GM18907 (cell line): ENCODE data around the gene TBX10.
"Not testable (repeated sequence)": the region's sequence is repeated elsewhere in the genome, so short reads cannot be mapped to it uniquely, and the experiment has no call there.

Experiments used
- ATAC-seq: cut with Tn5 transposase; IDR thresholded peaks from one replicate; pipeline ENCODE4 v1.9.1; 2021; ENCODE audit warnings: mild to moderate bottlenecking, moderate library complexity; ENCODE audit not compliant: unreplicated experiment

TBX10 gene

DNA sequence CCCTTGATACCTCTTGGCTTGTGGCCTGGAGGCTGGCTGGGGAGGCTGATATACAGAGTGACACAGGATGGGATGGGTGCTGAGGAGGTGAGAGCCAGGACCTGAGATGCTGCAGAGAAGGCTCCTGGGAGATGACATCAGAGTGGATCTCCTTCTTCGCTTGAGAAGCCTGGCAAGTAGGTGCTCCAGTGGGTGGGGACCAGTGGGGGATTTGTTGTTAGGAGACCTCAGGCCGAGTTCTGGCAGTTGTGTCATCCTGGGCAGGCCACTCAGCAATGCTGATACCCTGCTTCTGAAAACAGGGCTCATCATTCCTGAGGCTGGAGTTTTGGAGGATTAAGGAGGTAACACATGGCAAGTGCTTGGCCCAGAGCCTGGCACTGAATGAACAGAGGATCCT, 34.7 kb downstream of the TBX10 start:
- ATAC-seq: no peak

DNA sequence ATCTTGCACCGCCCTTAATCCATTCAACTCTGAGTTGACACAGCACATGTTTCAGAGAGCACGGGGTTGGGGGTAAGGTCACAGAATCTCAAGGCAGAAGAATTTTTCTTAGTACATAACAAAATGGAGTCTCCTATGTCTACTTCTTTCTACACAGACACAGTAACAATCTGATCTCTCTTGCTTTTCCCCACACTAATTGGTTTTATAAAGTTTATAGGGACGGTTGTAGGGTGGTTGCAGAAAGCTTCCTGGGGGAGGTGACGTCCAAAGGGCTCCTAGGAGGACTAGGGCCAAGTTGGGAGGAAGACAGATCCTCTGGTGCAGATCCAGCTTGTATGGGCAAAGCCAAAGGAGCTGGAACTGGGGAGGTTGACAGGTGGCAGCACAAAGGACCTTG, 35.4 kb downstream of the TBX10 start:
- ATAC-seq: not testable (repeated sequence)

DNA sequence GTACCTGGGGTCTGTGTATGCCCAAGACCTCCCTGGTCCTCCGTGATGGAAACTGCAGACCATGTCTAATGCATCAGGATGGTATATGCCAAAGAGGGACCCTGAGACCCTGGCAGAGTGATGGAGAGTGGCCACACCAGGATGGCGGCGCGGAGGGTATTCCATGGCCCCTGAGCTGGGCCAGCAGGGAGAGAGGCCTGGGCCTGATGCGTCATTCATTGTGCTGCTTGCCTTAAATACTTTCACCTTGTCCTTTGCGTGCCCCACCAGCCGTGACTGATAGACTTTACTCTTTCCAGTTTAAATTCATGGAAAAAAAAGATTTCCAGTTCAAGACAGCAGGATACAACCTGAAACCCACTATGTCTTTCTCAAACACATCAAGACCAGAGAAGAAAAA, 38.5 kb downstream of the TBX10 start:
- no peak for ATAC-seq

DNA sequence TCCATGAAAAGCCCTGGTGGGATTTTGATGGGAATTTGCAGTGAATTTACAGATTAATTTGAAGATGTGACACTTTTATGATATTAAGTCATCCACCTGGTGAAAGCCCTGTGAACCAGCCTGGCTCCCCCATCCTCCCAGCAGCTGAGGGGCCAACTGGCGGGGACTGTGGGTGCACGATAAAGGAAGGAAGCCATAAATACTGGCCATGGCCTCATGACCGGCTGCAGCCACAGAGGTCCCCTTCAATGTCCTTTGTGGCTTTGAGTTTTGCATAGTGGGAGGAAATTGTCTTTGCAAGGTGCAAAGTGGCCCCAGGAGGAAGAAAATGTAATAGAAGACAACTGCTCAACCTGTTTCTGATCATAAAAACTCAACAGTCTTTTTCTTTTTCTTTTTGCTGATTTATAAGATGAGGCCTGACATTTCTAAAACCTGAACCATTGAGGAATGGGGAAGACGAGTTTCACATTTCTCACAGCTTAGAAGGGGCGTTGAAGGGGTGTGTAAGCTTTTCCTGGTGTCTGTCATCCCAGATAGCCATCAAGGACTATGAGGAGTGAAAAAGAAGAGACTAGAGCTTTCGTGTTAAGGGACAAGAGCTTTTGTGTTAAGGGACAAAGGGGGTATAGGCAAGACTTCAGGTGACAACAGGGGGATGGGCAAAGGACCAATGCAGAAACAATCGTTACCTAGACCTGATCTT, 39.1 kb downstream of the TBX10 start:
- ATAC-seq: peak; percentile 61

DNA sequence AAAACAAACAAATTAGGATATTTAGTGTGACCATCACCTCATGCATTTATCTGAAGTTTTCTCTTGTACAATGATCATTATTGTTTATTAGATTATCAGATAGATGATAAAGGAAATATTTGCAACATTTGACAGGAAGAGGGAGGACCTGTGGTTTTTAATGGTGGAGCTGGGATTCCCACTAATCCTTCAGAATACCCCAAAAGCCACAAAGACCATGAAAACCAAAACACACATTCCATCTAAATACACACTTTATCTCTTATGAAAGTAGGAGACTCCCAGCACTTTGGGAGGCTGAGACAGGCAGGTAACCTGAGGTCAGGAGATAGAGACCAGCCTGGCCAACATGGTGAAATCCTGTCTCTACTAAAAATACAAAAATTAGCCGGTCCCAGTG, 40.4 kb downstream of the TBX10 start:
- ATAC-seq: no peak

DNA sequence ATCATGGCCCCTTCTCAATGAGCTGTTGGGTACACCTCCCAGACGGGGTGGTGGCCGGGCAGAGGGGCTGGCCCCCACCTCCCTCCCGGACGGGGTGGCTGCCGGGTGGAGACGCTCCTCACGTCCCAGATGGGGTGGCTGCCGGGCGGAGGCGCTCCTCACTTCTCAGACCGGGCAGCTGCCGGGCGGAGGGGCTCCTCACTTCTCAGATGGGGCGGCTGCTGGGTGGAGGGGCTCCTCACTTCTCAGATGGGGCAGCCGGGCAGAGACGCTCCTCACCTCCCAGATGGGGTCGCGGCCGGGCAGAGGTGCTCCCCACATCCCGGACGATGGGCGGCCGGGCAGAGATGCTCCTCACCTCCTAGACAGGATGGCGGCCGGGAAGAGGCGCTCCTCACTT, 41.6 kb downstream of the TBX10 start:
- not testable (repeated sequence) for ATAC-seq

DNA sequence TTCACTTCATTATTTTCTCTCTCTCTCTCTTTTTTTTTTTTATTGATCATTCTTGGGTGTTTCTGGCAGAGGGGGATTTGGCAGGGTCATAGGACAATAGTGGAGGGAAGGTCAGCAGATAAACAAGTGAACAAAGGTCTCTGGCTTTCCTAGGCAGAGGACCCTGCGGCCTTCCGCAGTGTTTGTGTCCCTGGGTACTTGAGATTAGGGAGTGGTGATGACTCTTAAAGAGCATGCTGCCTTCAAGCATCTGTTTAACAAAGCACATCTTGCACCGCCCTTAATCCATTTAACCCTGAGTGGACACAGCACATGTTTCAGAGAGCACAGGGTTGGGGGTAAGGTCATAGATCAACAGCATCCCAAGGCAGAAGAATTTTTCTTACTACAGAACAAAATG, 42.1 kb downstream of the TBX10 start:
- ATAC-seq: not testable (repeated sequence)

DNA sequence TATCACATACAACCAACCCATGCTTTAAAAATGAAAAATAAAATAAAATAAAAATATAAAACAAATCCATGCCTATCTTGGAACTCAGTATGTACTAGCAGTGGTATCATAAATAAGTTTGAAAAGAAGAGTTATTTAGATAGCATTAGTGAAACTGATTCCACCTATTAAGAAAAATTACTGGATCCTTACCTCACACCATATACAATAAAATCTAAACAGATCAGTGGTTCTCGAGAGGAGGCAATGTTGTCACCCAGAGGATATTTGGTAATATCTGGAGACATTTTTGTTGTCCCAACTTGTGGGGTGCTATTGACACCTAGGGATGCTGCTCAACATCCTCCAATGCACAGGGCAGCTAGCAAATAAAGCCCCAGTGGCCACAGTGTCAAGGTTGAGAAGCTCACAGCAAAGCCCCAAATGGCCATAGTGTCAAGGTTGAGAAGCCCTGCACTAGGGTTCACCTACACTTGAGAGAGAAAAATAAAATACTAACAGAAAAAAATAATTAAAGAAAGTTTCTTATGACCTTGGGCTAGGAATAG, 42.7 kb downstream of the TBX10 start:
- no peak for ATAC-seq

DNA sequence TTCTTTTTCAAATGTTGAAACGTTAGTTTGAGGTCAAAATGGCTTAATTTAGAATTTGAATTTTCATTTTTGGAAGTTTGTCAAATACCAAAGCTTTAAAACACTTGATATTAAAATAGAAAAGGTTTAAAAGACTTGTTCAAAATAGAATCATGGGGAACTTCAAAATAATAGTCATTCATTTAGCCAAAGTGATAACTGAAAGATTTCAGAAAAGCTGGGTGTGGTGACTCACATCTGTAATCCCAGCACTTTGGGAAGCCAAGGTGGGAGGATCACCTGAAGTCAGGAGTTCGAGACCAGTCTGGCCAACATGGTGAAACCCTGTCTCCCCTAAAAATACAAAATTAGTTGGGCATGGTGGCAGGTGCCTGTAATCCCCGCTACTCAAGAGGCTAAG, 45.1 kb downstream of the TBX10 start:
- ATAC-seq: no peak

DNA sequence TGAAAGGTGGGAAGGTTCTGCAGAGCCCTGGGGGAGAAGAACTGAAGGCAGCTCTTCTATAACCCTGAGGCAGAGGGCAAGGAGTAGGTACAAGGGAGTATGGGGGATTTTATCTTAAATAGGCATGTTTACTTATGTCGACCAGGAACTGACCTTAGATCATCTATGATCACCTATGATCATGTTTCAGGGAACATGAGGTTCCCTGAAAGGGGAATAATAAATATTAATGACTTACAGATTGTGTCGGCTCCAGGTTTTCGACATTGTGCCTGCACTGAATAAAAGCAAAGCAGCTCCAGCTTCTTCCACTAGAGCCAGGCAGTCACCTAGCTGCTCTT, 46.0 kb downstream of the TBX10 start:
- ATAC-seq: no peak

DNA sequence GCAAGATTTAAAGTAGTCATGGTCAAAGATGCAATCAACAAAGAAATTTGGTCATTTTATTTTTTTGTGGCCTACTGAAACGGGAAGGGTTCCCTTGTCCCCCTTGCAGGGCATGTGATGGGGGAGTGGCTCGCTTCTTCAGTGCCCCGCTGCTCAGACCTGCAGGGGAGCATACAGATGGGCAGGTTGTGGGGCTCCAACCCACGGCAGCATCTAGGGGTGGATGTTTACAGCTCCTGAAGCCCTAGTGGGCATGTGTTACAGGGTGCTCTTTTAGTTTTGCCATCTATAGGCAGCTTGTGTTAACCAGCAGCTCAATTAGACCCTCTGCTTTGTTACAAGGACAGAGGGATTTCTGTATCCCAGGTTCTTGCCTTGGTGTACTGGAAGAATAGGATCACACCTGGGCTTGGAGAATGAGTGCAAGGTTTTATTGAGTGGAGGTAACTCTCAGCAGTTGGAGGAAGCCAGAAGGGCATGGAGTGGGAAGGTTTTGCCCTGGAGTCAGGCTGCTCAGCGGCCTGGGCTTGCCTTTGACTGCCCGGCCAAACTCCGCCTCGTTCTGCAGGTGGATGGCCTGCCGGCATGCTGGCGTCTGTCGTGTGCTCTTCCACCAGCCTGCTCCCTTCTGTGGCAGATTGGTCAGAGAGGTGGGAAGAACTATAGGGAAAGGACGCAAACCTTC, 46.5 kb downstream of the TBX10 start:
- ATAC-seq: no peak

DNA sequence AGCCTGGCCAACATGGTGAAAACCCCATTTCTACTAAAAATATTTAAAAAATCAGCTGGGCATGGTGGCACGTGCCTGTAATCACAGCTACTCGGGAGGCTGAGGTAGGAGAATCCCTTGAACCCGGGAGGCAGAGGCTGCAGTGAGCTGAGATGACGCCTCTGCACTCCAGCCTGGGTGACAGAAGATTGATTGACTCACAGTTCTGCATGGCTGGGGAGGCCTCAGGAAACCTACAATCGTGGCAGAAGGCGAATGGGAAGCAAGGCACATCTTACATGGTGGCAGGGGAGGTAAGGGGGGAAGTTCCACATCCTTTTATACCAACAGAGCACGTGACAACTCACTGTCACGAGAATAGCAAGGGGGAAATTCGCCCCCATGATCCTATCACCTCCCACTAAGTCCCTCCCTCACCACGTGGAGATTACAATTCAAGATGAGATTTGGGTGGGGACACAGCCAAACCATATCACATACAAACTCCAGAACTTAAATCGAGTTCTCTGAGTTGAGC, 50.6 kb downstream of the TBX10 start:
- not testable (repeated sequence) for ATAC-seq

DNA sequence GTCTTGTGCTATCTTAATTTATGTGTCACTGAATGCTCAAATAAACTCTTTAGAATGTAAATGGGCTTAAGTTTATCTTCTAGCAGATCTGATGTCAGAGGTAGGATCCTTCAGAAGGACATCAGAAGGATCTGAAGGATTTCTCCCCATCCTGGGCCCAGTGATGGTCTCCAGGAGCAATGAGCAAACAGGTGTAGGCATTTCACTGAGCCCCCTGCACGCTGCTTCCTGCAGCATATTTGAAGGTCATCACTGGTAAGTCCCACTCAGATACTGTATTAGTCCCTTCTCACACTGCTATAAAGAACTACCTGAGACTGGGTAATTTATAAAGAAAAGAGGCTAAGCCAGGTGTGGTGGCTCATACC, 51.4 kb downstream of the TBX10 start:
- peak; percentile 40 for ATAC-seq

DNA sequence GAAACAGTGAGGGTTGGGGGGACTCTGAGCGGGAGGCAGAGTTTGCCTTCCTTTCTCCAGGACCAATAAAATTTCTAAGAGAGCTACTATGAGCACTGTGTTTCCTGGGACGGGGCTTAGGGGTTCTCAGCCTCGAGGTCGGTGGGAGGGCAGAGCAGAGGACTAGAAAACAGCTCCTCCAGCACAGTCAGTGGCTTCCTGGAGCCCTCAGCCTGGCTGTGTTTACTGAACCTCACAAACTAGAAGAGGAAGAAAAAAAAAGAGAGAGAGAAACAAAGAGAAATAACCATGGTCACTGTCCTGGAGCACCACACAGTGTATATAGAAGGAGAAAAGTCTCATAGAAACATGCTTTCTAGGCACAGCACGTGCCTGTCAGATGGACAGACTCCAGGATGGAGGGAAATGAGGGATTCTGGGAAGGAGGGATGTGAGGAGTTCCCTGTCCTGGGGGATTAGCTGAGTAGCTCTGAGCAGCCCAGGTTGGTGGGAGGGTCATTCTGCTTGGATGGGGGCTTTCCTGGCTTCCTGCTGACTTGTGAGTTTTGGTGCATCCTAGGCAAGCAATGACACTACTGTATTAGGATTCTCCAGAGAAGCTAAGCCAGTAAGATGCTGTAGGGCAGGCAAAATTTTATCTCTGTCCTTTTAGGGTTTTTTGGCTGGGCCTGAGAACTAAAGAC, 52.9 kb downstream of the TBX10 start:
- no peak for ATAC-seq

DNA sequence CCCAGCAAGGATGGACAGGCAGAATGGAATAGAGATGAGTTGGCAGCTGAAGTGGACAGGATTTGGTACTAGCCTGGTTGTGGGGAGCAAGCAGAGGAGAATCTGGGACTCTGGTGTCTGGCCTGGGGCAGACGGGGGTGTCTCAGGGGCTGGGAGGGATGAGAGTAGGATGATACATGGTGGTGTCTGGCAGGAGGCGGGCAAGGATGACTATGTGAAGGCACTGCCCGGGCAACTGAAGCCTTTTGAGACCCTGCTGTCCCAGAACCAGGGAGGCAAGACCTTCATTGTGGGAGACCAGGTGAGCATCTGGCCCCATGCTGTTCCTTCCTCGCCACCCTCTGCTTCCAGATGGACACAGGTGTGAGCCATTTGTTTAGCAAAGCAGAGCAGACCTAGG, 53.7 kb downstream of the TBX10 start:
- no peak for ATAC-seq

DNA sequence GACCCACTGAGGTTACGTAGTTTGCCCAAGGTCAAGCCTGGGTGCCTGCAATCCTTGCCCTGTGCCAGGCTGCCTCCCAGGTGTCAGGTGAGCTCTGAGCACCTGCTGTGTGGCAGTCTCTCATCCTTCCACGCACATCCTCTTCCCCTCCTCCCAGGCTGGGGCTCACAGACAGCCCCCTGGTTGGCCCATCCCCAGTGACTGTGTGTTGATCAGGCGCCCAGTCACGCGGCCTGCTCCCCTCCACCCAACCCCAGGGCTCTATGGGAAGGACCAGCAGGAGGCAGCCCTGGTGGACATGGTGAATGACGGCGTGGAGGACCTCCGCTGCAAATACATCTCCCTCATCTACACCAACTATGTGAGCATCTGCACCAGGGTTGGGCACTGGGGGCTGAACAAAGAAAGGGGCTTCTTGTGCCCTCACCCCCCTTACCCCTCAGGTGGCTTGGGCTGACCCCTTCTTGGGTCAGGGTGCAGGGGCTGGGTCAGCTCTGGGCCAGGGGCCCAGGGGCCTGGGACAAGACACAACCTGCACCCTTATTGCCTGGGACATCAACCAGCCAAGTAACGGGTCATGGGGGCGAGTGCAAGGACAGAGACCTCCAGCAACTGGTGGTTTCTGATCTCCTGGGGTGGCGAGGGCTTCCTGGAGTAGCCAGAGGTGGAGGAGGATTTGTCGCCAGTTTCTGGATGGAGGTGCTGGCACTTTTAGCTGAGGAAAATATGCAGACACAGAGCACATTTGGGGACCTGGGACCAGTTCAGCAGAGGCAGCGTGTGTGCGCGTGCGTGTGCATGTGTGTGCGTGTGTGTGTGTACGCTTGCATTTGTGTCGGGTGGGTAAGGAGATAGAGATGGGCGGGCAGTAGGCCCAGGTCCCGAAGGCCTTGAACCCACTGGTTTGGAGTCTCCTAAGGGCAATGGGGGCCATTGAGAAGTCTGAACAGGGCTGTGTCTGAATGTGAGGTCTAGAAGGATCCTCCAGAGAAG, 54.4 kb downstream of the TBX10 start:
- no peak for ATAC-seq

DNA sequence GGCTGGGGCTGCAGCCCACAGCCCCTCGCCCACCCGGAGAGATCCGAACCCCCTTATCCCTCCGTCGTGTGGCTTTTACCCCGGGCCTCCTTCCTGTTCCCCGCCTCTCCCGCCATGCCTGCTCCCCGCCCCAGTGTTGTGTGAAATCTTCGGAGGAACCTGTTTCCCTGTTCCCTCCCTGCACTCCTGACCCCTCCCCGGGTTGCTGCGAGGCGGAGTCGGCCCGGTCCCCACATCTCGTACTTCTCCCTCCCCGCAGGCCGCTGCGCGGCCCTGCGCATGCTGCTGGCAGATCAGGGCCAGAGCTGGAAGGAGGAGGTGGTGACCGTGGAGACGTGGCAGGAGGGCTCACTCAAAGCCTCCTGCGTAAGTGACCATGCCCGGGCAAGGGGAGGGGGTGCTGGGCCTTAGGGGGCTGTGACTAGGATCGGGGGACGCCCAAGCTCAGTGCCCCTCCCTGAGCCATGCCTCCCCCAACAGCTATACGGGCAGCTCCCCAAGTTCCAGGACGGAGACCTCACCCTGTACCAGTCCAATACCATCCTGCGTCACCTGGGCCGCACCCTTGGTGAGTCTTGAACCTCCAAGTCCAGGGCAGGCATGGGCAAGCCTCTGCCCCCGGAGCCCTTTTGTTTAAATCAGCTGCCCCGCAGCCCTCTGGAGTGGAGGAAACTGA, 55.2 kb downstream of the TBX10 start:
- peak; percentile 2 for ATAC-seq

DNA sequence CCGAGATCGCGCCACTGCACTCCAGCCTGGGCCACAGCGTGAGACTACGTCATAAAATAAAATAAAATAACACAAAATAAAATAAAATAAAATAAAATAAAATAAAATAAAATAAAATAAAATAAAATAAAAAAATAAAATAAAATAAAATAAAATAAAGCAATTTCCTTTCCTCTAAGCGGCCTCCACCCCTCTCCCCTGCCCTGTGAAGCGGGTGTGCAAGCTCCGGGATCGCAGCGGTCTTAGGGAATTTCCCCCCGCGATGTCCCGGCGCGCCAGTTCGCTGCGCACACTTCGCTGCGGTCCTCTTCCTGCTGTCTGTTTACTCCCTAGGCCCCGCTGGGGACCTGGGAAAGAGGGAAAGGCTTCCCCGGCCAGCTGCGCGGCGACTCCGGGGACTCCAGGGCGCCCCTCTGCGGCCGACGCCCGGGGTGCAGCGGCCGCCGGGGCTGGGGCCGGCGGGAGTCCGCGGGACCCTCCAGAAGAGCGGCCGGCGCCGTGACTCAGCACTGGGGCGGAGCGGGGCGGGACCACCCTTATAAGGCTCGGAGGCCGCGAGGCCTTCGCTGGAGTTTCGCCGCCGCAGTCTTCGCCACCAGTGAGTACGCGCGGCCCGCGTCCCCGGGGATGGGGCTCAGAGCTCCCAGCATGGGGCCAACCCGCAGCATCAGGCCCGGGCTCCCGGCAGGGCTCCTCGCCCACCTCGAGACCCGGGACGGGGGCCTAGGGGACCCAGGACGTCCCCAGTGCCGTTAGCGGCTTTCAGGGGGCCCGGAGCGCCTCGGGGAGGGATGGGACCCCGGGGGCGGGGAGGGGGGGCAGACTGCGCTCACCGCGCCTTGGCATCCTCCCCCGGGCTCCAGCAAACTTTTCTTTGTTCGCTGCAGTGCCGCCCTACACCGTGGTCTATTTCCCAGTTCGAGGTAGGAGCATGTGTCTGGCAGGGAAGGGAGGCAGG, 56.0 kb downstream of the TBX10 start, which contains the start of gene GSTP1:
Gene GSTP1 (plus strand): TSS at position 566 of the 958 bp plus-strand sequence. CDS start 32 bp downstream, at position 598.
- ATAC-seq: peak; percentile 53

DNA sequence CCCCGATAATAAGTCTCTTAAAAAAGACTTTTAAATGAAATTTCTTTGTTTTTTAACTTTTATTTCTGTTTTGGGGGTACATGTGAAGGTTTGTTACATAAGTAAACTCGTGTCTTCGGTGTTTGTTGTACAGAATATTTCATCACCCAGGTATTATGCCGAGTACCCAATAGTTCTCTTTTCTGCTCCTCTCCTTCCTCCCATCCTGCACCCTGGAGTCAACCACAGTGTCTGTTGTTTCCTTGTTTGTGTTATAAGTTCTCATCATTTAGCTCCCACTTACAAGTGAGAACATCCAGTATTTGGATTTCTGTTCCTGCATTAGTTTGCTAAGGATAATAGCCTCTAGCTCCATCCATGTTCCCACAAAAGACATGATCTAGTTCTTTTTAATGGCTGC, 57.6 kb downstream of the TBX10 start:
- ATAC-seq: no peak
